NCI-H2081 treated with DMSO at 0.1 percent for 48 hours (cell line): Measurements from ENCODE around the gene MPI.
"Not testable (repeated sequence)": the region's sequence is repeated elsewhere in the genome, so short reads cannot be mapped to it uniquely, and the experiment has no call there.

Experiments used
- DNase-seq: peaks from one replicate; lab custom pipeline; 2025; lab: John Stamatoyannopoulos, UW

The MPI gene

DNA sequence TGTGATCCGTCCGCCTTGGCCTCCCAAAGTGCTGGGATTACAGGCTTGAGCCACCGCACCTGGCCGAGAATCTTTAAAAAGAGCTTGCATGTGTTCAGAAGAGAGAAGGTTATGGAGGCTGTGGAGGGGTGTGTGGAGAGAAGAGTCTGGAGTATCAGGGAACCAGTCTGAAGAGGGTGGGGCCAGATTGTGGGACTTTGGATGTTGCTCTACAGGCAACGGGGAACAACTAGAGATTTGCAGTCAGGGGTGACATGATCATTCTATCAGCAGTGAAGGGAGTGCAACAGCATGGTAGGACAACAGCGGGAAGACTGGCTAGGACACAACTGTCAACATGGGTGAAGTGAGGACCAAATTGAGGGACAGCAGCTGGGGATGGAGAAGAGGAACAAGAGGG, 25.5 kb upstream of the MPI start:
- DNase-seq, result no peak

GRCh38 chr15:74865316-74865715, 24.5 kb upstream of the MPI start:
- DNase-seq, result no peak

GRCh38 chr15:74866090-74866489, 23.8 kb upstream of the MPI start:
- DNase-seq, result no peak

- no peak for DNase-seq
Measured at GRCh38 chr15:74867466-74868038, 22.3 kb upstream of the MPI start.

DNA sequence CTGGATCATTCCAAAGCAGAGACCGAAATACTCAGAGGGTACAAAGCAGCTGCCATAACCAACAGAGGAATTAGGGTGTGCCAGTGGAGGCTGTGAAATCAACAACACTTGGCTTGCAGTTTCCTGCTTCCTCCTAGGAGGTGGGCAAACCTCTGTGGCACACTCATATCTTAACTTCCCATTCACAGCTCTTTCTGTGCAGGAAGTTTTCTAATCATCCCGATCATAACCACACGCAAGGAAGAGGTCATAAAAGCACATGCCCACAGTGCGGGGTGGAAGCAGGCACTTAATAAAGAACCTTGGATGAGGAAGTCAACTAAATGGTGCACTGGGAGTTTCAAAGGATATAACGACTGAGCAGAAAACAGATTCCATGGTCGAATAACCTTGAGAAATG, 21.8 kb upstream of the MPI start:
- DNase-seq, result no peak

DNA sequence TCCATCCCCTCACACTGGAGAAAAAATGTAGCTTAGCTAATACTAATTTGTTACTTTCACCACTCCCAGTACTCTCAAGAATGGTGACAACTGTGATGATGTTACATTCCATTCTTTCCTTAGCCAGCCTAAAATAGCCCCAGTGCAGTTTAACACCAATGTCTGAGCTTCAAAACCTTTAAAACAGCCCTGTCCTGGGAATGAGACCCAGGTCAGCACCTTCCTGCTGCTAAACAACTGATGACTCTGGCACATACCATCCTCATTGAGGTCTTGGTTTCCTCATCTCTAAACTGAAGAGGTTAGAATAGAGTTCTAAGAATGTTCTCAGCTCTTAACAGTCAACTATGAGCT, 20.5 kb upstream of the MPI start:
- no peak for DNase-seq

DNA sequence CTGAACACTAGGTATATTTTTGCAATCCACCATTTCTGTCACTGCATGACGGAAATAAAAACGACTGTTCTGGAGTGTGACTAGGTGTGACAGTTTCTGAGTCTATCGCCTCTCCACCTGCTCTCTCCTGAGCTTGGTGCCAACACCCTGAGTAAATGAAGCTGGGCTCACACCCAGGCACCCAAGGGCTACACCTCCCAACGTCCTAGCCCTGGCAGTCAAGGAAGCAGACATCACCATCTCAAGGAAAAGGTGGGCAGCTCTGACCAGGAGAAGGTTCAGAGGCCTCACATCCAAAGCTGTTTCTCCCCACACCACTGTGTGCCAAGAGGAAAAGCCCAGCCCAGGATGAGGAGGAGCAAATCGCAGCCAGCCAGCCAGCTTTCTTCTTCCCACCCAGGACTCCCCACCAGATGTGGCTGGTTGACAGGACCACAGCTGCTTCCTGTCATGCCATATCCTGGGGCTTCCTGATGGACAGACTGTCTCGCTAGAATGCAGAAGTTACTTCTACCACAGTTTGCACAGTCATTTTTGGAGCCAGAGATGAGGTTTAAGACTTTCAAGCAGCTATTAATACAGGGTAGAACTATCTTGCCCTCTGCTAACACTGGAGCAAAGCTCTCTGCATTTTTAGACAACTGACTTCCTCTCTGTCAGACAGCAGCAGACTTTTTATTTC, 20.0 kb upstream of the MPI start:
- DNase-seq, result no peak

GRCh38 chr15:74870436-74871215, 19.2 kb upstream of the MPI start:
- no peak for DNase-seq

GRCh38 chr15:74872702-74873035, 17.2 kb upstream of the MPI start:
- DNase-seq, result no peak

GRCh38 chr15:74873036-74873755, 16.6 kb upstream of the MPI start, which contains the start of gene SCAMP2:
SCAMP2 (minus strand) TSS chr15:74873365; CDS start chr15:74873255, 110 bp downstream.
- DNase-seq, result peak; percentile 62

GRCh38 chr15:74873756-74874424, 16.0 kb upstream of the MPI start:
- DNase-seq, result no peak

DNA sequence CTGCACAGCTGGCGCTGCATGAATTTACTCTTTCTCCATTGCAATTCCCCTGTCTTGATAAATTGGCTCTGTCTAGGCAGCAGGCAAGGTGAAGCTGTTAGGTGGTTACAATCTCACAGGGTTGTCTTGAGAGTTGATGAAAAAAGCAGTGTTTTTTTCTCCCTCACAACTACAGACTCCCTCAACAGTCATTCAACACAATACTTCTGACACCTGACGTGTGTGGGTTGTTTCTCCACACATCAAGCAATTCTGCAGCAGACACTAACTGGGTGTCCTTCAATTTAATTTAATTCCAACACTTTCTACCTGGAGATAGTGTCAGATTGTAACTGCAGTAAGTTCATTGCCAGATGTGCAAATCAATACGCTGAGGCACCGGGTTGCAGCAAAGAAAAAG, 11.6 kb upstream of the MPI start:
- no peak for DNase-seq

DNA sequence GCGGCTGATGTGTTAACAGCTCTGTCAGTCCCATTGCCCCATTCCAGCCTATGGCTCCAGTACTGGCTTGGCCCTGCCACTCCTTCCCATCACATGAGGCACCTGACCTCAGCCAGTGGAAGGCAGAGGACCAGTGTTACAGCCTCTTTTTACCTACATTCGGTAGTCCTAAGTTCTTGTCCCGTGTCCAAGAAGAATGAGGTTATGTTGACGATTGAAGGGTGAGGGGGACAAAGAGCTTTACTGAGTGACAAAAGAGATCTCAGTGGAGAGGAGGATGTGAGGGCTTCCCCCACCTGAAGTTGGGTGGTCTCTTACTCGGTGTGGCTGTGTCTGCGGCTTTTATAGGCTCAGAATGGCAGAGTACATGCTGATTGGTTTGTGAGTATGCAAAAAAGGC, 7.3 kb upstream of the MPI start:
- no peak for DNase-seq

- DNase-seq, result no peak
Measured at GRCh38 chr15:74884428-74885223, 5.2 kb upstream of the MPI start.

DNA sequence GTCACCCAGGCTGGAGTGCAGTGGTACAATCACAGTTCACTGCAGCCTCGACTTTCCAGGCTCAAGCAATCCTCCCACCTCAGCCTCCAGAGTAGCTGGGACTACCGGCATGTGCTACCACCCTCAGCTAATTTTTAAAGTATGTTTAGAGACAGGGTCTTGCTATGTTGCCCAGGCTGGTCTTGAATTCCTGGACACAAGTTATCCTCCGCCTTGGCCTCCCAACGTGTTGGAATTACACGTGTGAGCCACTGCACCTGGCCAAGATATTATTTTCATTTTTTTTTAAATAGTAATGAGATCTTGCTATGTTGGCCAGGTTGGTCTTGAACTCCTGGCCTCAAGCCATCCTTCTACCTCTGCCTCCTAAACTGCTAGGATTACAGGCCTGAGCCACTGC, 4.4 kb upstream of the MPI start:
- DNase-seq, result no peak

DNA sequence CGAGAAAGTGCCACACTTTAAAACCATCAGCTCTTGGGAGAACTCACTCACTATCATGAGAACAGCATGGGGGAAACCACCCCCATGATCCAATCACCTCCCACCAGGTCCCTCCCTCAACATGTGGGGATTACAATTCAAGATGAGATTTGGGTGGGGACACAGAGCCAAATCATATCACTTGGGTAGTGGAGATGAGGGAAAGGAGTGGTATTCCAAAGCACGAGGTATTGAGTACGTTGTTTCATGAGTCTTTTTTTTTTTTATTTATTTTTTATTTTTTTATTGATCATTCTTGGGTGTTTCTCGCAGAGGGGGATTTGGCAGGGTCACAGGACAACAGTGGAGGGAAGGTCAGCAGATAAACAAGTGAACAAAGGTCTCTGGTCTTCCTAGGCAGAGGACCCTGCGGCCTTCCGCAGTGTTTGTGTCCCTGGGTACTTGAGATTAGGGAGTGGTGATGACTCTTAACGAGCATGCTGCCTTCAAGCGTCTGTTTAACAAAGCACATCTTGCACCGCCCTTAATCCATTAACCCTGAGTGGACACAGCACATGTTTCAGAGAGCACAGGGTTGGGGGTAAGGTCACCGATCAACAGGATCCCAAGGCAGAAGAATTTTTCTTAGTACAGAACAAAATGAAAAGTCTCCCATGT, 2.2 kb upstream of the MPI start:
- DNase-seq, result not testable (repeated sequence)

GRCh38 chr15:74888716-74889115, 1.1 kb upstream of the MPI start:
- no peak for DNase-seq

GRCh38 chr15:74889390-74889882, 406 bp upstream of the MPI start:
- no peak for DNase-seq

GRCh38 chr15:74890665-74890960, 771 bp downstream of the MPI start:
- DNase-seq, result no peak

GRCh38 chr15:74891469-74891868, 1.6 kb downstream of the MPI start:
- DNase-seq, result no peak

- no peak for DNase-seq
Measured at GRCh38 chr15:74892313-74892712, 2.5 kb downstream of the MPI start.
